Parathyroid adenoma (tissue), 2 donors: Measurements from ENCODE around the gene ZNF408.

ENCODE experiments used
- H2AFZ ChIP-seq: fragments of 300-600 bp; sonication (generic); one replicate; pipeline ENCODE4 v1.7.0; 2017; ENCODE audit warnings: antibody characterized with exemption, mild to moderate bottlenecking
- H3K27ac ChIP-seq: fragments of 300-600 bp; sonication (generic); one replicate; pipeline ENCODE4 v1.7.0; 2017
- H3K27me3 ChIP-seq: fragments of 300-600 bp; sonication (generic); one replicate; pipeline ENCODE4 v1.7.0; 2017; ENCODE audit warnings: low read length; ENCODE audit not compliant: control insufficient read depth, insufficient read depth
- H3K36me3 ChIP-seq: fragments of 300-600 bp; sonication (generic); one replicate; pipeline ENCODE4 v1.7.0; 2017; ENCODE audit warnings: low read length; ENCODE audit not compliant: control insufficient read depth, insufficient read depth
- H3K4me1 ChIP-seq: fragments of 300-600 bp; sonication (generic); one replicate; pipeline ENCODE4 v1.7.0; 2017; ENCODE audit warnings: control low read depth
- H3K4me2 ChIP-seq: fragments of 300-600 bp; sonication (generic); one replicate; pipeline ENCODE4 v1.7.0; 2017; ENCODE audit warnings: low read length
- H3K4me3 ChIP-seq: fragments of 300-600 bp; sonication (generic); one replicate; pipeline ENCODE4 v1.7.0; 2017; ENCODE audit warnings: low read depth, low read length
- H3K79me2 ChIP-seq: fragments of 300-600 bp; sonication (generic); one replicate; pipeline ENCODE4 v1.7.0; 2017; ENCODE audit warnings: control low read depth
- H3K9ac ChIP-seq: fragments of 300-600 bp; sonication (generic); one replicate; pipeline ENCODE4 v1.7.0; 2017; ENCODE audit warnings: mild to moderate bottlenecking
- H3K9me3 ChIP-seq: fragments of 300-600 bp; sonication (generic); one replicate; pipeline ENCODE4 v1.7.0; 2017; ENCODE audit warnings: low read length; ENCODE audit not compliant: control insufficient read depth
- TF ChIP-seq, protein P1 (sequence below): fragments of 300-600 bp; sonication (generic); IDR thresholded peaks from one replicate; pipeline ENCODE4 v1.7.0; 2017; ENCODE audit warnings: antibody characterized with exemption, mild to moderate bottlenecking
- donor health status: primary hyperparathyroidism.

The ZNF408 gene

DNA sequence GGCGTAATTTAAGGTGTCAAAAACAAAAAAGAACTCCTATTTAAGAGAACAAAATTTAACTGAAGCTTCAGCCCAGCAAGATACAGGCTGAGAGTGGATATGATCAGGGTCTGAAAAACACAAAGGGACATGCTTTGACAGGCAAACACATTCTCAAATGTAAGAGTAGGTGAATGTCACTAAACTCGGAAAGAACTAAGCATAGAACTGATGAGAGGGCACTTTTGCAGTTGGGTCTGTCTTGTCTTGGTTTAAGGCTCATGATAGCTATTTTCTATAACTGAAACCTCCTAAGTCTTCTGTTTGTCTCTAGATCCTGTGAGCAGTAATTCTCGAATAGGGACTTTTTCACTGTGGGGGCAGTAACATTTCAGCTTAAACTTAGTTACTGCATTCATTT lies 45.2 kb downstream of the ZNF408 start:
- Histone ChIP-seq H3K4me1 (peaks cover 4% of the 10 kb centered on the region), H3K79me2 (no peaks in the 10 kb centered on the region), H3K9me3 (no peaks in the 10 kb centered on the region), H3K4me3 (no peak overlapping the region), H3K4me2 (no peak overlapping the region), H3K27me3 (no peaks in the 10 kb centered on the region), H3K27ac (no peak overlapping the region), H3K36me3 (no peaks in the 10 kb centered on the region), H3K9ac (no peak overlapping the region), H2AFZ (no peak overlapping the region)
- TF ChIP-seq, protein P1, sequence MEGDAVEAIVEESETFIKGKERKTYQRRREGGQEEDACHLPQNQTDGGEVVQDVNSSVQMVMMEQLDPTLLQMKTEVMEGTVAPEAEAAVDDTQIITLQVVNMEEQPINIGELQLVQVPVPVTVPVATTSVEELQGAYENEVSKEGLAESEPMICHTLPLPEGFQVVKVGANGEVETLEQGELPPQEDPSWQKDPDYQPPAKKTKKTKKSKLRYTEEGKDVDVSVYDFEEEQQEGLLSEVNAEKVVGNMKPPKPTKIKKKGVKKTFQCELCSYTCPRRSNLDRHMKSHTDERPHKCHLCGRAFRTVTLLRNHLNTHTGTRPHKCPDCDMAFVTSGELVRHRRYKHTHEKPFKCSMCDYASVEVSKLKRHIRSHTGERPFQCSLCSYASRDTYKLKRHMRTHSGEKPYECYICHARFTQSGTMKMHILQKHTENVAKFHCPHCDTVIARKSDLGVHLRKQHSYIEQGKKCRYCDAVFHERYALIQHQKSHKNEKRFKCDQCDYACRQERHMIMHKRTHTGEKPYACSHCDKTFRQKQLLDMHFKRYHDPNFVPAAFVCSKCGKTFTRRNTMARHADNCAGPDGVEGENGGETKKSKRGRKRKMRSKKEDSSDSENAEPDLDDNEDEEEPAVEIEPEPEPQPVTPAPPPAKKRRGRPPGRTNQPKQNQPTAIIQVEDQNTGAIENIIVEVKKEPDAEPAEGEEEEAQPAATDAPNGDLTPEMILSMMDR, result no peak

DNA sequence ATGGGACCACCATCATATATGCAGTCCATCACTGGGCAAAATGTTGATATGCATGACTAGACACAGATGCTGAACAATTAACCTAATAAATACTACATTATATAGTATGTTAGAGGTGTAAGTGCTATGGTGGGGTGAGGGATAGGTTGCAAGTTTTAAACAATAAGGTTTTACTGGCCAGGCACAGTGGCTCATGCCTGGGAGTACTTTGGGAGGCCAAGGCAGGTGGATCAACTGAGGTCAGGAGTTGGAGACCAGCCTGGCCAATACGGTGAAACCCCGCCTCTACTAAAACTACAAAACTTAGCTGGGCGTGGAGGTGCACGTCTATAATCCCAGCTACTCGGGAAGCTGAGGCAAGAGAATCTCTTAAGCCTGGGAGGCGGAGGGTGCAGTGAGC lies 46.3 kb downstream of the ZNF408 start:
- H2AFZ ChIP-seq, result no peak overlapping the region
- no peak overlapping the region for H3K9ac ChIP-seq
- H3K27ac ChIP-seq, result no peak overlapping the region
- no peak overlapping the region for H3K4me3 ChIP-seq
- H3K27me3 ChIP-seq, result no peaks in the 10 kb centered on the region
- H3K4me1 ChIP-seq, result peaks cover 4% of the 10 kb centered on the region
- H3K36me3 ChIP-seq, result no peaks in the 10 kb centered on the region
- H3K4me2 ChIP-seq, result no peak overlapping the region
- H3K79me2 ChIP-seq, result no peaks in the 10 kb centered on the region
- TF ChIP-seq, protein P1, result no peak
- no peaks in the 10 kb centered on the region for H3K9me3 ChIP-seq
